Stimulated activated naive B cell treated with anti-CD40 and anti-IgM and Interleukin-4, amounts not matched to agents 10 μg/mL and 1 μg/mL and 100 μg/mL, for 72 hours (primary cell): ENCODE data around the gene RNF213.
A peak's percentile ranks its signal among the peaks of the same experiment; 100 is the strongest.

Experiments used
- ATAC-seq, 2 donors: fragments of 150-1000 bp; cut with Tn5 transposase; replicated peaks; 2 replicates each; pipeline ENCODE4 v1.10.0; 2021; ENCODE audit warnings: moderate library complexity in 1 of 2
- DNase-seq: peaks from one replicate; pipeline ENCODE4 v3.0.0; 2021
- H3K27ac Mint-ChIP-seq: one replicate; pipeline ENCODE4 v1.8.0; 2022; ENCODE audit warnings: mild to moderate bottlenecking, mixed read lengths
- H3K27me3 Mint-ChIP-seq, 2 donors: one replicate each; pipeline ENCODE4 v1.8.0; 2022; ENCODE audit warnings: mixed read lengths in 2 of 2
- H3K36me3 Mint-ChIP-seq, 2 donors: one replicate each; pipeline ENCODE4 v1.8.0; 2022; ENCODE audit warnings: mixed read lengths in 2 of 2, mild to moderate bottlenecking in 1 of 2
- H3K4me1 Mint-ChIP-seq, 2 donors: one replicate each; pipeline ENCODE4 v1.8.0; 2022; ENCODE audit warnings: mixed read lengths in 2 of 2, mild to moderate bottlenecking in 1 of 2
- H3K4me3 Mint-ChIP-seq, 2 donors: one replicate each; pipeline ENCODE4 v1.8.0; 2022; ENCODE audit warnings: mild to moderate bottlenecking in 2 of 2, mixed read lengths in 2 of 2, moderate library complexity in 1 of 2
- H3K9me3 Mint-ChIP-seq, 2 donors: one replicate each; pipeline ENCODE4 v1.8.0; 2022; ENCODE audit warnings: mixed read lengths in 2 of 2, mild to moderate bottlenecking in 1 of 2

The RNF213 gene

GRCh38 chr17:80260791-80261158 is at the start of gene RNF213:
RNF213 (plus strand) TSS chr17:80260852; CDS start chr17:80263682, 2,830 bp downstream.
- DNase-seq (peak; percentile 40), ATAC-seq (peak; percentile 49 to 61)
- Mint-ChIP-seq H3K36me3 (peaks cover 3 to 14% of the 10 kb centered on the region in 2 donors), H3K4me1 (peaks cover 45 to 72% of the 10 kb centered on the region in 2 donors), H3K27ac (peak within 1 kb of the TSS; percentile 97), H3K4me3 (peak within 1 kb of the TSS; percentile 88 to 98), H3K27me3 (no peaks in the 10 kb centered on the region), H3K9me3 (no peaks in the 10 kb centered on the region)

- H3K27me3 Mint-ChIP-seq, result no peaks in the 10 kb centered on the region
- DNase-seq (no peak), ATAC-seq (no peak)
- no peaks in the 10 kb centered on the region for H3K9me3 Mint-ChIP-seq
- no peak overlapping the region for H3K27ac Mint-ChIP-seq
- H3K4me1 Mint-ChIP-seq, result peaks cover 11 to 16% of the 10 kb centered on the region in 2 donors
- H3K36me3 Mint-ChIP-seq, result peaks cover 47% of the 10 kb centered on the region in 2 donors
- H3K4me3 Mint-ChIP-seq, result no peak overlapping the region
These were observed 48.5 kb upstream of the RNF213 start for GRCh38 chr17:80212109-80212508.

- H3K9me3 Mint-ChIP-seq, result no peaks in the 10 kb centered on the region
These were observed 48.1 kb upstream of the RNF213 start for GRCh38 chr17:80212511-80212910.

GRCh38 chr17:80212962-80213642 is 47.5 kb upstream of the RNF213 start:
- peaks cover 53 to 54% of the 10 kb centered on the region in 2 donors for H3K36me3 Mint-ChIP-seq
- H3K9me3 Mint-ChIP-seq, result no peaks in the 10 kb centered on the region
- DNase-seq (no peak), ATAC-seq (peak; percentile 78 to 81)
- H3K27ac Mint-ChIP-seq, result peak overlapping the region; percentile 90
- H3K4me3 Mint-ChIP-seq, result peak overlapping the region in 1 of 2 donors; percentile 33
- no peaks in the 10 kb centered on the region for H3K27me3 Mint-ChIP-seq
- H3K4me1 Mint-ChIP-seq, result peaks cover 16 to 17% of the 10 kb centered on the region in 2 donors

More at GRCh38 chr17:80212511-80212910, 48.1 kb upstream of the RNF213 start:
- peaks cover 51% of the 10 kb centered on the region in 2 donors for H3K36me3 Mint-ChIP-seq
- DNase-seq (no peak), ATAC-seq (no peak)
- H3K4me3 Mint-ChIP-seq, result no peak overlapping the region
- H3K27me3 Mint-ChIP-seq, result no peaks in the 10 kb centered on the region
- H3K27ac Mint-ChIP-seq, result no peak overlapping the region
- peaks cover 13 to 16% of the 10 kb centered on the region in 2 donors for H3K4me1 Mint-ChIP-seq

- no peaks in the 10 kb centered on the region for H3K9me3 Mint-ChIP-seq
- no peak for ATAC-seq
- H3K27me3 Mint-ChIP-seq, result no peaks in the 10 kb centered on the region
- H3K4me1 Mint-ChIP-seq, result peaks cover 16 to 22% of the 10 kb centered on the region in 2 donors
- H3K36me3 Mint-ChIP-seq, result peaks cover 53 to 54% of the 10 kb centered on the region in 2 donors
- peak overlapping the region in 1 of 2 donors; percentile 33 for H3K4me3 Mint-ChIP-seq
- no peak for DNase-seq
- no peak overlapping the region for H3K27ac Mint-ChIP-seq
These were observed 47.0 kb upstream of the RNF213 start for GRCh38 chr17:80213643-80213975.

- Mint-ChIP-seq H3K27me3 (no peaks in the 10 kb centered on the region), H3K27ac (no peak overlapping the region), H3K4me3 (no peak overlapping the region), H3K36me3 (peaks cover 50 to 54% of the 10 kb centered on the region in 2 donors), H3K9me3 (no peaks in the 10 kb centered on the region), H3K4me1 (peaks cover 17 to 29% of the 10 kb centered on the region in 2 donors)
- ATAC-seq, result no peak
- DNase-seq, result no peak
These were observed 46.4 kb upstream of the RNF213 start for GRCh38 chr17:80214012-80214877.

GRCh38 chr17:80214878-80215210 is 45.8 kb upstream of the RNF213 start:
- H3K36me3 Mint-ChIP-seq, result peaks cover 46 to 56% of the 10 kb centered on the region in 2 donors
- H3K27ac Mint-ChIP-seq, result no peak overlapping the region
- H3K4me3 Mint-ChIP-seq, result no peak overlapping the region
- DNase-seq (no peak), ATAC-seq (no peak)
- no peaks in the 10 kb centered on the region for H3K9me3 Mint-ChIP-seq
- H3K27me3 Mint-ChIP-seq, result no peaks in the 10 kb centered on the region
- H3K4me1 Mint-ChIP-seq, result peaks cover 22 to 35% of the 10 kb centered on the region in 2 donors

GRCh38 chr17:80216473-80217456 is 43.9 kb upstream of the RNF213 start:
- DNase-seq (no peak), ATAC-seq (no peak)
- Mint-ChIP-seq H3K4me3 (no peak overlapping the region), H3K9me3 (no peaks in the 10 kb centered on the region), H3K27me3 (no peaks in the 10 kb centered on the region), H3K4me1 (peaks cover 25 to 42% of the 10 kb centered on the region in 2 donors), H3K27ac (no peak overlapping the region), H3K36me3 (peaks cover 34 to 45% of the 10 kb centered on the region in 2 donors)

GRCh38 chr17:80217703-80218362 is 42.8 kb upstream of the RNF213 start:
- Mint-ChIP-seq H3K36me3 (peaks cover 36 to 46% of the 10 kb centered on the region in 2 donors), H3K9me3 (no peaks in the 10 kb centered on the region), H3K27me3 (no peaks in the 10 kb centered on the region), H3K4me1 (peaks cover 25 to 38% of the 10 kb centered on the region in 2 donors), H3K4me3 (no peak overlapping the region), H3K27ac (no peak overlapping the region)
- ATAC-seq (no peak), DNase-seq (no peak)

- Mint-ChIP-seq H3K4me1 (peaks cover 23 to 33% of the 10 kb centered on the region in 2 donors), H3K4me3 (peak overlapping the region; percentile 96 to 99), H3K36me3 (peaks cover 39 to 42% of the 10 kb centered on the region in 2 donors), H3K27me3 (no peaks in the 10 kb centered on the region), H3K9me3 (no peaks in the 10 kb centered on the region), H3K27ac (no peak overlapping the region)
- ATAC-seq (no peak), DNase-seq (no peak)
These were observed 42.3 kb upstream of the RNF213 start for GRCh38 chr17:80218391-80218790.

GRCh38 chr17:80219013-80219762 is 41.5 kb upstream of the RNF213 start:
- ATAC-seq (peak; percentile 93 to 94), DNase-seq (peak; percentile 89)
- peaks cover 38 to 46% of the 10 kb centered on the region in 2 donors for H3K36me3 Mint-ChIP-seq
- peak overlapping the region; percentile 96 to 99 for H3K4me3 Mint-ChIP-seq
- H3K4me1 Mint-ChIP-seq, result peaks cover 25 to 31% of the 10 kb centered on the region in 2 donors
- H3K27me3 Mint-ChIP-seq, result peaks cover 4% of the 10 kb centered on the region in 2 donors
- peak overlapping the region; percentile 98 for H3K27ac Mint-ChIP-seq
- no peaks in the 10 kb centered on the region for H3K9me3 Mint-ChIP-seq

GRCh38 chr17:80219763-80220053 is 40.9 kb upstream of the RNF213 start:
- H3K4me1 Mint-ChIP-seq, result peaks cover 25 to 31% of the 10 kb centered on the region in 2 donors
- DNase-seq, result peak; percentile 18
- H3K36me3 Mint-ChIP-seq, result peaks cover 36 to 44% of the 10 kb centered on the region in 2 donors
- peak overlapping the region; percentile 98 for H3K27ac Mint-ChIP-seq
- H3K4me3 Mint-ChIP-seq, result peak overlapping the region; percentile 96 to 99
- ATAC-seq, result peak; percentile 50 to 59
- H3K9me3 Mint-ChIP-seq, result no peaks in the 10 kb centered on the region
- peaks cover 5 to 6% of the 10 kb centered on the region in 2 donors for H3K27me3 Mint-ChIP-seq
